Thyroid gland (tissue), 4 donors: ENCODE measurements around the gene MYO5A.

ENCODE experiments used
- POLR2A ChIP-seq, 2 donors: fragments of 450-650 bp; IDR thresholded peaks; one replicate each; pipeline ENCODE4 v1.6.1; 2017; ENCODE audit warnings: antibody characterized with exemption in 2 of 2, mild to moderate bottlenecking in 2 of 2, moderate library complexity in 1 of 2
- TF ChIP-seq, protein P1 (sequence below), 6 experiments: fragments of 200-600 bp in 3 of 6; fragments of 450-650 bp in 3 of 6; sonication (generic) in 3 of 6; IDR thresholded peaks; one replicate each; pipeline ENCODE4 v1.5.1; 2016 to 2019; ENCODE audit warnings: antibody characterized with exemption in 6 of 6, mild to moderate bottlenecking in 2 of 6, inconsistent platforms in 1 of 6, moderate library complexity in 1 of 6

DNA sequence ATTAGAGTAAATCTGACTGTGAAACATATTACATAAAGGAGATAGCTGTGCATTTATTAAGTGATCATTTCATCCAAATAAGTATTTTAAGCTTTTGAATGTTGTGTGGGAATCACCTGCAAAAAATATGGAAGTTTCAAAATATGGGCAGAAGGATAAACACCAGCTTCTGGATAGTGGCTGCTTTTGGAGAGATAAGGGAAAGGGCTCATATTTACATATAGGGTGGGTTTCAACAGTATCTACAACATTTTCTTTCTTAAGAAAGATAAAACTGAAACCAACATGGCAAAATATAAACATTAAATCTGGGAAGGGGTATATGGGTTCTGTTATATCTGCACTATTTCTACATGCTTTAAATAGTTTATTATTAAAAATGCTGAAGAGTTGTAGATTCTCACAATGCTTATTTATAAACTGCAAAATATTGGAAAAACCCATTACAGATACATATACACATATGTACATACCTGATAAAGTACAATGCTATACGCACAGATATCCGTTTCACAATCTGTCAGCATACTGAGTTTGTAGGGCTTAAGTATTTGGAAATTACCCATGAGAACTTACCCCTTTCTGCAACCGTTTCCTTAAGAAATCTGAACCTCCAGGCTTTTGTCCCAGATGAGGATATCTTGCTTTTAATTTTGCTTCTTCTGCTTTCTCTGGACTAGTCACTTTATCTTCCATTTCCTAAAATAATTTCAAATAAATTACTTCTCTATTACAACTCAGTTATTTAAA, 28.0 kb upstream of the MYO5A start:
- TF ChIP-seq, protein P1, sequence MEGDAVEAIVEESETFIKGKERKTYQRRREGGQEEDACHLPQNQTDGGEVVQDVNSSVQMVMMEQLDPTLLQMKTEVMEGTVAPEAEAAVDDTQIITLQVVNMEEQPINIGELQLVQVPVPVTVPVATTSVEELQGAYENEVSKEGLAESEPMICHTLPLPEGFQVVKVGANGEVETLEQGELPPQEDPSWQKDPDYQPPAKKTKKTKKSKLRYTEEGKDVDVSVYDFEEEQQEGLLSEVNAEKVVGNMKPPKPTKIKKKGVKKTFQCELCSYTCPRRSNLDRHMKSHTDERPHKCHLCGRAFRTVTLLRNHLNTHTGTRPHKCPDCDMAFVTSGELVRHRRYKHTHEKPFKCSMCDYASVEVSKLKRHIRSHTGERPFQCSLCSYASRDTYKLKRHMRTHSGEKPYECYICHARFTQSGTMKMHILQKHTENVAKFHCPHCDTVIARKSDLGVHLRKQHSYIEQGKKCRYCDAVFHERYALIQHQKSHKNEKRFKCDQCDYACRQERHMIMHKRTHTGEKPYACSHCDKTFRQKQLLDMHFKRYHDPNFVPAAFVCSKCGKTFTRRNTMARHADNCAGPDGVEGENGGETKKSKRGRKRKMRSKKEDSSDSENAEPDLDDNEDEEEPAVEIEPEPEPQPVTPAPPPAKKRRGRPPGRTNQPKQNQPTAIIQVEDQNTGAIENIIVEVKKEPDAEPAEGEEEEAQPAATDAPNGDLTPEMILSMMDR (IDR thresholded peaks at IDR 0.05): no peak
- TF ChIP-seq POLR2A (IDR thresholded peaks at IDR 0.05): no peak
